ENCODE measurements around the gene WWOX. TPM values are rescaled to one million over a fixed set of nuclear protein-coding genes. Genes with fewer than 3 reads are reported as not detected.

The WWOX gene
- total RNA-seq, 1 donor from 2014 or later = 28.2 TPM

DNA sequence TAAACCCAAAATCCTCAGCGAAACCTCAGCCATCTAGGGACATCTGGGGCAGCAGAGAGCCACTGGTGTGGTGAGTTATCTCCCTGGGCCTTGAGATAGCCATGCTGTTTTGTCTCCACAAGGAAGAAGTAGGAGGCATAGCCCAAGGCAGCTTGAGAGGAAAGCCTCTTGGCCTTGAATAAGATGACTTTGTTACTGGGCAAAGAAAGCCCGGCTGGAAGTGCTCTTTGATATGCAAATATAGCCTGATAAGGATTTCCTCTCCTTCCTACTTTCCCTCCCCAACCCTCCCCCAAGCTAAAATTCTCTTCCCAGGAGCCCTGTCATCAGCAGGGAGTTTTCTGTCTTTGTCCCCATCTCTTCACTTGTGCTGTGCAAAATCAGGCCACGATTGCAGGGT, 806.7 kb downstream of the WWOX start:
- H3K27ac Mint-ChIP-seq (ENCODE audit: unreplicated experiment) = no peak overlapping the region
- no peaks in the 10 kb centered on the region for H3K36me3 Mint-ChIP-seq (ENCODE audit: unreplicated experiment)
- TF ChIP-seq CTCF (IDR thresholded peaks at IDR 0.05) = no peak
- no peaks in the 10 kb centered on the region for H3K27me3 Mint-ChIP-seq (ENCODE audit: unreplicated experiment)
- no peaks in the 10 kb centered on the region for H3K4me1 Mint-ChIP-seq (ENCODE audit: unreplicated experiment)
- DNase-seq (ENCODE audit: extremely low spot score, unreplicated experiment) = no peak
- H3K4me3 Mint-ChIP-seq (ENCODE audit: unreplicated experiment) = no peak overlapping the region
- H3K9me3 Mint-ChIP-seq (ENCODE audit: unreplicated experiment) = peaks cover 22% of the 10 kb centered on the region

DNA sequence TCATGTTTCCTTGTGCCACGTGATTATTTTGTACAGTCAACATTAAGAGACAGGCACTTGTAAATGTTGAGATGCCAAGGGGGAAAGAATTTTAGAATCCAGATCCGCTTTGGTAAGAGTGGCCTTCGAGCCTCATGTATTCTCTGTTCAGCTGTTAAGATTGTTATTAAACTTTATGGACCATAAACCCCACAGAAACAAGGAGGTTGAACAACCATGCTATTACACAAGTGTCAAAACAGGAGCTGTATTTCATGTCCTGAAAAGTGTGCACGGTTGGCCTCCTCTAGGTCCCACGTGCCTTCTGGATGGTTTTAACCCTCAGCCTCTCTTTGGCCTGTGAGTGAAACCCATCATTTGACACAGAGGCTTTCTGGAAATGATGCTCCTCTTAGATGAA, 809.8 kb downstream of the WWOX start:
- Mint-ChIP-seq H3K9me3 (ENCODE audit: unreplicated experiment) (peaks cover 25% of the 10 kb centered on the region), H3K27ac (ENCODE audit: unreplicated experiment) (no peak overlapping the region), H3K36me3 (ENCODE audit: unreplicated experiment) (no peaks in the 10 kb centered on the region), H3K4me1 (ENCODE audit: unreplicated experiment) (no peaks in the 10 kb centered on the region), H3K4me3 (ENCODE audit: unreplicated experiment) (no peak overlapping the region), H3K27me3 (ENCODE audit: unreplicated experiment) (no peaks in the 10 kb centered on the region)
- no peak for TF ChIP-seq CTCF (IDR thresholded peaks at IDR 0.05)
- DNase-seq (ENCODE audit: extremely low spot score, unreplicated experiment) = no peak

- H3K27me3 Mint-ChIP-seq (ENCODE audit: unreplicated experiment) = no peaks in the 10 kb centered on the region
- H3K36me3 Mint-ChIP-seq (ENCODE audit: unreplicated experiment) = no peaks in the 10 kb centered on the region
- no peak for TF ChIP-seq CTCF (IDR thresholded peaks at IDR 0.05)
- H3K27ac Mint-ChIP-seq (ENCODE audit: unreplicated experiment) = no peak overlapping the region
- peaks cover 22% of the 10 kb centered on the region for H3K9me3 Mint-ChIP-seq (ENCODE audit: unreplicated experiment)
- no peak overlapping the region for H3K4me3 Mint-ChIP-seq (ENCODE audit: unreplicated experiment)
- H3K4me1 Mint-ChIP-seq (ENCODE audit: unreplicated experiment) = no peaks in the 10 kb centered on the region
- DNase-seq (ENCODE audit: extremely low spot score, unreplicated experiment) = no peak
Observed at GRCh38 chr16:78915811-78916345, 816.4 kb downstream of the WWOX start.

GRCh38 chr16:78916928-78917545, 817.6 kb downstream of the WWOX start:
- H3K27ac Mint-ChIP-seq (ENCODE audit: unreplicated experiment) = no peak overlapping the region
- H3K9me3 Mint-ChIP-seq (ENCODE audit: unreplicated experiment) = peaks cover 25% of the 10 kb centered on the region
- DNase-seq (ENCODE audit: extremely low spot score, unreplicated experiment) = no peak
- no peaks in the 10 kb centered on the region for H3K27me3 Mint-ChIP-seq (ENCODE audit: unreplicated experiment)
- no peak for TF ChIP-seq CTCF (IDR thresholded peaks at IDR 0.05)
- H3K36me3 Mint-ChIP-seq (ENCODE audit: unreplicated experiment) = no peaks in the 10 kb centered on the region
- H3K4me1 Mint-ChIP-seq (ENCODE audit: unreplicated experiment) = no peaks in the 10 kb centered on the region
- H3K4me3 Mint-ChIP-seq (ENCODE audit: unreplicated experiment) = no peak overlapping the region

DNA sequence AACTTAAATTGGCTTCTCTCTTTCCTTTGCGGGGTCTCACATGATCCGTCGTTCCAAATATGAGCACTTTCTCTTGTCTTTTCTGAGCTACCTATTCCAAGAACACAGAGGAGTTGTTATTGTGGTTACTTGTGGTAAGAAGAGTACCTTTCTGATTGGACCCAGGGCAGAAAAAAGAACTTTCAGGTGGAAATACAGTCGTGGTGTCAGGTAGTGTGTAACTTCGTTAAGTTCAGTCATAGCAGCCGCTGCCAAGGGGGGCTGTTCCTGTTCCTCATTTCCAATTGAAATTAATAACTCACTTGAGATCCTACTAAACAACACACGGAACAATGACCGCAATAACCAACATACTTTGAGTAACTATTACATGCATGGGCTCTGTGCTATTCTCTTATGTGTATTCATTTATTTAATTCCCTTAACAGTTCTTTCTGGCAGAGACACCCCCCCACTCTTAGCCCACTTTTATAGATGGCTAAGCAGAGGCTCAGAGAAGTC, 819.4 kb downstream of the WWOX start:
- no peak for DNase-seq (ENCODE audit: extremely low spot score, unreplicated experiment)
- Mint-ChIP-seq H3K27me3 (ENCODE audit: unreplicated experiment) (no peaks in the 10 kb centered on the region), H3K27ac (ENCODE audit: unreplicated experiment) (no peak overlapping the region)

More for the DNA sequence above, 819.4 kb downstream of the WWOX start:
- no peak for TF ChIP-seq CTCF (IDR thresholded peaks at IDR 0.05)
- Mint-ChIP-seq H3K9me3 (ENCODE audit: unreplicated experiment) (peaks cover 27% of the 10 kb centered on the region), H3K36me3 (ENCODE audit: unreplicated experiment) (no peaks in the 10 kb centered on the region), H3K4me3 (ENCODE audit: unreplicated experiment) (no peak overlapping the region), H3K4me1 (ENCODE audit: unreplicated experiment) (no peaks in the 10 kb centered on the region)
